Osteocyte (in vitro differentiated cells): ENCODE measurements around the gene PPP6R2. TPM values are rescaled to one million over a fixed set of nuclear protein-coding genes. Genes with fewer than 3 reads are reported as not detected.

Experiments used
- DNase-seq: peaks from one replicate; pipeline ENCODE4 v3.0.0; 2021; ENCODE audit warnings: mixed read lengths; ENCODE audit not compliant: unreplicated experiment; ENCODE audit errors: extremely low spot score
- H3K27ac Mint-ChIP-seq: one replicate; pipeline ENCODE4 v1.8.0; 2021; ENCODE audit warnings: mild to moderate bottlenecking, mixed read lengths; ENCODE audit not compliant: unreplicated experiment
- H3K27me3 Mint-ChIP-seq: one replicate; pipeline ENCODE4 v1.8.0; 2021; ENCODE audit warnings: mixed read lengths; ENCODE audit not compliant: unreplicated experiment
- H3K36me3 Mint-ChIP-seq: one replicate; pipeline ENCODE4 v1.8.0; 2021; ENCODE audit warnings: mixed read lengths; ENCODE audit not compliant: unreplicated experiment
- H3K4me1 Mint-ChIP-seq: one replicate; pipeline ENCODE4 v1.8.0; 2021; ENCODE audit warnings: mixed read lengths; ENCODE audit not compliant: unreplicated experiment
- H3K4me3 Mint-ChIP-seq: one replicate; pipeline ENCODE4 v1.8.0; 2021; ENCODE audit warnings: mild to moderate bottlenecking, moderate library complexity, mixed read lengths; ENCODE audit not compliant: unreplicated experiment
- H3K9me3 Mint-ChIP-seq: one replicate; pipeline ENCODE4 v1.8.0; 2021; ENCODE audit warnings: mixed read lengths; ENCODE audit not compliant: unreplicated experiment
- total RNA-seq: library from RNA; stranded (reverse); gene quantifications from 2 replicates; pipeline ENCODE4 v1.2.1, GENCODE V29; 2021
- TF ChIP-seq, protein P1 (sequence below): fragments of 200-600 bp; sonication (generic); IDR thresholded peaks from 2 replicates; pipeline ENCODE4 v1.5.0; 2021; ENCODE audit warnings: antibody characterized with exemption, mild to moderate bottlenecking, moderate library complexity

PPP6R2 gene
- total RNA-seq, 1 donor from 2014 or later, result 62.6 TPM

DNA sequence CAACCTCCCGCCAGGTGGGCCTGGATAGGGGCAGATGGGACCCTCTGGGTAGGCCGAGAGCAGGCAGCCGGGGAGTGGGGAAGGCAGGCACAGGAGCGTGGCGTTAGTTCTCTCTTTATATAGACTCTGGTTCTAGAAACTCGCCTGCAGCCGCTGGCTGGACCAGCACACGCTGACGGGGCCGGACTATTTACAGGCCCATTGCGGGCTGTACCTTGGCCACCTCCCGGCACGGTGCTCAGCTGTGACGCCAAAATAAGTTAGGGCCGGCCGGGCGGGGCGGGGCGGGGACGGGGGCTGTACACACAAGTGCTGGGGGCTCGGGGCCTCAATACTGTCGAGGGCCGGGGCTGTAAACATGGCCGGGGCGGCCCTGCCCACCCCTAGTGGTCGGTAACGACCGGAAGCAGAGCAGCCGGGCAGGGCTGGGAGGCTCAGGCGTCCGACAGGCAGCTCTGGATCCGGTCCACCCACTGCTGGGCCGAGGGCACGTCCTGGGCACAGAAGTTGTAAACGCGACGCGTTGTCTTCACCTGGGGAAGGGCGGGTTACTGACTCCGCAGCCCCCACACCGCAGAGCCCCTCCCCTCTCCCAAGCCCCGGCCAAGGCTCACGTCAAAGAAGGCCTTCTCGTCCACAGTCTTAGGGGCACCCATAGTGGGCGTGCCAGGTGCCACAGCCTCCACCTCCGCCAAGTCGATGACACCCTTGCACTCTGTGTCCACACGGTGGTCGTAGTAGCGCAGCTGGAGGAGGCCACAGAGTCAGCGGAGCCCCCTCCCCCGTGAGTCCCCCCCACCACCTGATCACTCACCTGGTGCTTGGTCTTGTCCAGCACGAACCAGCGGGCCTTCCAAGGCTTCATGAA lies 103.8 kb downstream of the PPP6R2 start:
- Mint-ChIP-seq H3K4me1 (peaks cover 21% of the 10 kb centered on the region), H3K9me3 (no peaks in the 10 kb centered on the region), H3K27ac (no peak overlapping the region), H3K36me3 (peaks cover 25% of the 10 kb centered on the region), H3K27me3 (no peaks in the 10 kb centered on the region), H3K4me3 (no peak overlapping the region)
- no peak for DNase-seq
- TF ChIP-seq, protein P1, sequence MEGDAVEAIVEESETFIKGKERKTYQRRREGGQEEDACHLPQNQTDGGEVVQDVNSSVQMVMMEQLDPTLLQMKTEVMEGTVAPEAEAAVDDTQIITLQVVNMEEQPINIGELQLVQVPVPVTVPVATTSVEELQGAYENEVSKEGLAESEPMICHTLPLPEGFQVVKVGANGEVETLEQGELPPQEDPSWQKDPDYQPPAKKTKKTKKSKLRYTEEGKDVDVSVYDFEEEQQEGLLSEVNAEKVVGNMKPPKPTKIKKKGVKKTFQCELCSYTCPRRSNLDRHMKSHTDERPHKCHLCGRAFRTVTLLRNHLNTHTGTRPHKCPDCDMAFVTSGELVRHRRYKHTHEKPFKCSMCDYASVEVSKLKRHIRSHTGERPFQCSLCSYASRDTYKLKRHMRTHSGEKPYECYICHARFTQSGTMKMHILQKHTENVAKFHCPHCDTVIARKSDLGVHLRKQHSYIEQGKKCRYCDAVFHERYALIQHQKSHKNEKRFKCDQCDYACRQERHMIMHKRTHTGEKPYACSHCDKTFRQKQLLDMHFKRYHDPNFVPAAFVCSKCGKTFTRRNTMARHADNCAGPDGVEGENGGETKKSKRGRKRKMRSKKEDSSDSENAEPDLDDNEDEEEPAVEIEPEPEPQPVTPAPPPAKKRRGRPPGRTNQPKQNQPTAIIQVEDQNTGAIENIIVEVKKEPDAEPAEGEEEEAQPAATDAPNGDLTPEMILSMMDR, result no peak

DNA sequence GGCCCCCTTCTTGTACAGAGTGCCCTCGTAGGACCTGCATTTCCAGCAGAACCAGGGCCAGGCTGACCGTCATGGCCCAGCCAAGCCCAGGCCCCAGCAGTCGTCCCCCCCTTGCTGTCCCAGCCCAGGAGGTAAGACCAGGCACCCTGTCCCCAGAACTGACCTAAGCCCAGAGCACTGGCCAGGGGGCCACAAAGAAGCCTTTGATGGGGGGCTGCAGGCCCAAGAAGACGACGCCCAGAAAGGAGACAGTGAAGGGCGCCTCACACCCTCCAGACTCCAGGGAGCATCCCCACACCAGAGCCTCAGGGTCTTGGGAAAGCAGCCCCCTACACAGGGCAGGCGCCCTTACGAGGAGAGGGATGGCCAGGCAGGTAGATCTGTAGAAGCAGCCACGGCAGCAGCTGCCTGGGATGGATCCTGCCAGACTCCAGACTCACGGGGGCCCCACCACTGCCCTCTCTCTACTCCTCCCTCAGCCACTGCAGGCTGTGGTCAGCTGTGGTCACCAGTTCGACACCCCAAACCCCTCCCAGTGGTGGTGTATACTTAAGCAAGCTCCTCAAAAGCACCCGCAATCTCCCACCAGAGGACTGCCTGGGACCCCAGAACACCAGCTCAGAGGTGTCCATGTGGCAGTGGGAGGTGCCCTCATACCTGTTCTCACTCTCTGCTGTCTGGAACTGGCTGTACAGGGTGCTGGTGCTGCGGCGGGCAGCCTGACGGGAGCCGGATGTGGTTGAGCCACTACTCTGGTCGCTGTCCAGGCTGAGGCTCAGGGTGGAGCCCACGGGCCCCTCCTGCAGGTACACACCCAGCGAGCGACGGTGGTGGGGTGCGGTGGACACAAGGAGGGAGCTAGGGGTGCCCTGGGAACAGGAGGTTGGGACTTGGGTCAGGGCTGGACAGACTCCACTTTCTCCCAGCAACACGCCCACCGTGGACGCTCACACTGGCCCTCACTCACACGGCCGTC lies 104.7 kb downstream of the PPP6R2 start:
- Mint-ChIP-seq H3K9me3 (no peaks in the 10 kb centered on the region), H3K27me3 (no peaks in the 10 kb centered on the region), H3K27ac (no peak overlapping the region), H3K4me3 (no peak overlapping the region), H3K4me1 (peaks cover 21% of the 10 kb centered on the region), H3K36me3 (peaks cover 23% of the 10 kb centered on the region)
- no peak for DNase-seq
- TF ChIP-seq, protein P1, result no peak

DNA sequence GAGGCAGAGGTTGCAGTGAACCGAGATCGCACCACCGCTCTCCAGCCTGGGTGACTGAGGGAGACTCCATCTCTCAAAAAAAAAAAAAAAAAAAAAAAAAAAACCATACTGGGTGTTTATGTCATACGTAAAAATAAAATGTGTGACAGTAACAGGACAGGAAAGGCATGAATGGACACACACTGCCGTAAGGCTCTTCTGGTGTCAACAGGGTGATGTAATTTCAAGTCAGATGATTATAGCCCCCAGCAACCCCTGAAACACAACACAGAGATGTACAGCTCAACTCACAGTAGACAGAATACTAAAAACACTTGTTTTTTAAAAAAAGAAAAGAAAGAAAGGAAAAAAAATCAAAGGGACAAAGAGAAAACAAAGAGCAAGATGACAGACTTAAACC lies 109.5 kb downstream of the PPP6R2 start:
- no peaks in the 10 kb centered on the region for H3K9me3 Mint-ChIP-seq
- peaks cover 36% of the 10 kb centered on the region for H3K36me3 Mint-ChIP-seq
- no peaks in the 10 kb centered on the region for H3K4me1 Mint-ChIP-seq
- H3K4me3 Mint-ChIP-seq, result no peak overlapping the region
- TF ChIP-seq, protein P1, result no peak
- no peaks in the 10 kb centered on the region for H3K27me3 Mint-ChIP-seq
- no peak overlapping the region for H3K27ac Mint-ChIP-seq
- DNase-seq, result no peak

GRCh38 chr22:50454556-50455075 lies 111.5 kb downstream of the PPP6R2 start:
- Mint-ChIP-seq H3K4me3 (no peak overlapping the region), H3K4me1 (no peaks in the 10 kb centered on the region), H3K27me3 (no peaks in the 10 kb centered on the region), H3K36me3 (peaks cover 32% of the 10 kb centered on the region), H3K27ac (no peak overlapping the region), H3K9me3 (no peaks in the 10 kb centered on the region)
- no peak for DNase-seq
- TF ChIP-seq, protein P1, result no peak
